ENCODE data around the gene PPL.
"Not testable (repeated sequence)": the region's sequence is repeated elsewhere in the genome, so short reads cannot be mapped to it uniquely, and the experiment has no call there.

Gene PPL

DNA sequence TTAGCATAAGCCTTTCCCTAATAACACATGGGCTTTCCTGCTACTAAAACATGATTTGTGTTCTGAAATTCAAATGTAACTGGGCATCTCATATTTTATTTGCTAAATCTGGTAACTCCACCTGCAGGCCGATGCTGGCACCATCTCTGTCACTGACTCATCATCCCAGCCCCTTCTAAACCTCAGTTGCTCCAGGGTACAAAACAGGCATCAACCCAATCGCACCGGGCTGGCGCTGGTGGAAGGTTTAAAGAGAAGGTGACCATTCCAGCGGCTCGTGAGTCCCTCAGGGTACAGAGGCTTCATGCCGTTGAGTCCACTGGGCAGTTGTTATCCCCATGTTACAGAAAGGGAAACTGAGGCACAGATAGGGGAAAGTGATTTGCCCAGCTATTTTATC is 27.1 kb downstream of the PPL start:
- DNase-seq (ENCODE audit: low spot score), result no peak

DNA sequence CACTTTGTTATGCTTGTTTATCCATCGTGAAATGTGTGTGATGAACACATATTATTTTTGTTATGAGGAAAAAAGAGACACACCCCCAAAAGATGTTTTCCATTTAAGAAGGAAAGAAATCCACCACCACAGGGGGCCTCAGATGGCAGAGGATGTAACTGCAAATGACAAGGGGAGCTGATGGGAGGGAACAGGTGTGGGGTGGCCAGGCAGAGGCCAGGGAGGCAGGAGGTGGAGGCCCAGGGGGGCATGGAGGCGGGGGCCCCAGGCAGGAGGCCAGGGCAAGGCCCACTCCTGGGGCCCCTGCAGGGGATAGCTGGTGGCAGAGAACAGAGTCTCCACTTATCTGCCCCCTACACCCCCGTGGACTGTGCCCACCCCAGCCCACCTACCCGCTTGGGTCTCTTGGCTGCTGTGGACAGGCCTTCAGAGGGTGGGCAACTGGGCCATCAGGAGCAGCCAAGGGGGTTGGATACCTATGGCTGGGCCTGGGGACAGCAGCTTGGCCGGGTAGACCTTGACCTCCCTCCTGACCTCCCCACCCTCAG is 28.0 kb downstream of the PPL start:
- DNase-seq (ENCODE audit: low spot score), result no peak

DNA sequence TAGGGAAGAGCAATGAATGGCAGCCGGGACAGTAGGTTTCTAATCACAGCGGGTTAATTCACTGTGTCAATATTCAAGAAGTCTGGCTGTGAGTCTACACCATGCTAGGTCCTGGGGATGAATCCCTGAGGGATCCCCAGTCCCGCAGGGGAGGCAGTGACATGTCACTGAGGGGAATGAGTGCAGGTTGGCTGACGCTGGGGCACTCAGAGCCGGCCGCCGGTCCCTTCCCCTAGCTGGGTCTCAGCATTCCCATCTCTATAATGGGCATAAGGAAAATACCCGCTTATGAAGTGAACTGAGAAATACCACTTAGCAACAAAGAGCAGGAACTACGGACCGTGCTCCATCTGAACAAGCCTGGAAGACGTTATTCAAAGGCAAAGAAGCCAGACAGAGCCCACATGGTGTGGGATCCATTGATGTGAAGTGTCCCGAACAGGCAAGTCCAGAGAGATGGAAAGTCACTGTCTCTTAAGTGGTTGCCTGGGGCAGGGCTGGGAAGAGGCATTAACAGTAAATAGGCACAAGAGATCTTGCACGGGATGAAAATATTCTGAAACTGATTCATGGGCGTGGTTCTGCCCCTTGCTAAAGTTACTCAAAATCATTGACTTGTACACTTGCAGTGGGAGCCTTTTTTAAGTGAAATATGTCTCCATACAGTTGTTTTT is 31.9 kb downstream of the PPL start:
- DNase-seq (ENCODE audit: low spot score), result no peak

DNA sequence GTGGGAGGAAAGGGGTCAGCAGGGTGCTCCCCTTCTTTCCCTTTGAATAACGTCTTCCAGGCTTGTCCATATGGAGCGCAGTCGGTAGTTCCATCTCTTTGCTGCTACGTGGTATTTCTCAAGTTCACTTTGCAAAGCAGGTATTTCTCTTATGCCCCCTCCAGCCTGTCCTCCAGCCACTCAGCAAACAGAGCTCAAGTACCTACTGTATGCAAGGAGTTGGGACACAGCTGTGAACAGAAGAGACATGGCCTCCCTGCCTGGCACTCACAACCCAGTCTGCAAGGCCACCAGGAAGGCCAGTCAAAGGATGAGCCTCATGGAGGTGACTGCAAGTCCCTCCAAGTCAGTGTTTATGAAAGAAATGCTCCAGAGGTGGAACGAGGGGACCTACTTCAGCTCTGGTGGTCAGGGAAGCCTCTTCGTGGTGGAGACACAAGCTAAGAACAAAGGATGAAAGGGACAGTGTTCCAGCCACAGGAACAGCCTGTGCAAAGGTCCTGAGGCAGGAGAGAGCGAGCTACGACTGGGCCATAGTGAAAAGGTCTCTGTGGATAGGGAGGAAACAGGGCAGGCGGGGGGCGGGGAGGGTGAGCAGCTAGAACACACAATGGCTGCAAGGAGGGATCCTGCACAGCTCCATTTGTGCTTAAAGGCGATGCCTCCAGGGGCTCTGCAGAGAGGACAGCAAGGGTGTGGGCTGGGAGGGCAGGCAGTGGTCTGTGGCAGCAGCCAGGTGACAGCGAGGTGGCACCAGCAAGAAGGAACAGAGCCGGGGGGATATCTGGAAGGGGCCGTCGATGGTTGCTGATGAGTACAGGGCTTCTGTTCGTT is 32.6 kb downstream of the PPL start:
- no peak for DNase-seq (ENCODE audit: low spot score)

DNA sequence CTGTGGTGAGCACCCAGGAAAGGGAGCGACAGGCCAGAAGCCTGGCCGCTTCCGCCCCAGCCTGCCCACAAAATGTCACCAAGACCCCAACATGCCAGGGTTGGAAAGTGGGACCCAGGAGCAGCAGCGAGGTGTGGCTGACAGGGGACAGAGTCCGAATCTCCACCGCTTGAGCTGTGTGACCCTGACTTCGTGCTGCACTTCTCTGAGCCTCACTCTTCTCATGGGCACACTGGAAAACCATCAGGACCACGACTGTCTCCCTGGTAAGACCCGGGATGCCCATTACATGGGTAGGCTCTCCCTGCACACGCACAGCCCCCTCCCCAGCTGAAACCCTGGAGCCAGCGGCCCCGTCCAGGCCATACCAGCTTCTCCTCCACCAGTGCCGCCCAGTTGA is 34.9 kb downstream of the PPL start:
- DNase-seq (ENCODE audit: low spot score), result no peak

DNA sequence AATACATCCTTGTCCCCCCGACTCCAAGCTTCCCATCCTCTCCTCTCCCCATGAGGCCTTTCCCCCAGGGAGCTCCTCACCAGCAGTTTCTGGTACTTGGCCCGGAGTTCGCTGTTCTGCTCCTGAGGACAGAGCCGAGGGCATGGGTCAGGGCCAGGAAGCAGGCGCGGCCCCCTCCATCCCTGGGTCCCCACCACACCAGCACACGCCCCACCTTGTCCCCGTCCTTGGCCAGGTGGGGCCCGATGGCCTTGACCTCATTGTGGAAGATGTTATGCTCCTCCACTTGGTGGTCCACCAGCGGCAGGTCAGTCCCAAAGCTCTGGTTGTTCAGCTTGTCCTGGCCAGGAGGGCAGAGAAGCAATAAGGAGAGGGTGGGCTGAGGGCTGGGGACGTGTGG is 36.2 kb downstream of the PPL start:
- DNase-seq (ENCODE audit: low spot score), result no peak

DNA sequence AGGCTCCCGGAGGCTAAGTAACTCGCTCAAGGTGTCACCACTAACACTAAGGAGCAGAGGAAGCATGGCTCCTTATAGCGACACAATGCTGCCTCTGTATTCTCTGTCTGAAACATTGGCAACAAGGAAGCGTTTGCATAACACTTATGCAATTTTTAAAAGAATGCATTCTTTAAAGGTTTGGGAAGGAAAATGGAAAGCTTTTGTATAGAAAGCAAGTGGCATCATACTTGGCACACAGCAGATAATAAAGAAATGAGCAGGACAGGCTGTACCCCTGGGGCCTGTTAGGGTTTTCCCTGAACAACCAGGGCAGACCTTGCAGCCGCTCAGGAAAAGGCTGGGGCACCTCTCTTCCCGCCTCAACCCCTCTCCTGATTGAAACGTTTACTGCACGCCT is 36.9 kb downstream of the PPL start:
- DNase-seq (ENCODE audit: low spot score), result no peak

DNA sequence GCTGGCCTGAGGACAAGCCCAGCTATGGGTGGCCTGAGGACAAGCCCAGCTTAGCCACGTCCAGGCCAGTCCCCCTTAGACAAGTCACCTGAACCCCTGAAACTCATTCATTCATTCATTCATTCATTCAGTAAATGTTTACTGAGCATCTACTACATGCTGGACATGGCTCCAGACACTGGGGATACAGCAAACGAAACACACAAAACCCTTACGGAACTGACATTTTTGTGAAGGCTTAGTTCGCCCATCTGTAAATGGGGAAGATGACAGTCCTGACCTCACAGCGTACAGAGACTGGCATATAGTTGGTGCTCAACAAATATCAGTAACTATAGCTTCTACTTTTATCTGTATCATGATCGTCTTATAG is 37.5 kb downstream of the PPL start:
- no peak for DNase-seq (ENCODE audit: low spot score)

DNA sequence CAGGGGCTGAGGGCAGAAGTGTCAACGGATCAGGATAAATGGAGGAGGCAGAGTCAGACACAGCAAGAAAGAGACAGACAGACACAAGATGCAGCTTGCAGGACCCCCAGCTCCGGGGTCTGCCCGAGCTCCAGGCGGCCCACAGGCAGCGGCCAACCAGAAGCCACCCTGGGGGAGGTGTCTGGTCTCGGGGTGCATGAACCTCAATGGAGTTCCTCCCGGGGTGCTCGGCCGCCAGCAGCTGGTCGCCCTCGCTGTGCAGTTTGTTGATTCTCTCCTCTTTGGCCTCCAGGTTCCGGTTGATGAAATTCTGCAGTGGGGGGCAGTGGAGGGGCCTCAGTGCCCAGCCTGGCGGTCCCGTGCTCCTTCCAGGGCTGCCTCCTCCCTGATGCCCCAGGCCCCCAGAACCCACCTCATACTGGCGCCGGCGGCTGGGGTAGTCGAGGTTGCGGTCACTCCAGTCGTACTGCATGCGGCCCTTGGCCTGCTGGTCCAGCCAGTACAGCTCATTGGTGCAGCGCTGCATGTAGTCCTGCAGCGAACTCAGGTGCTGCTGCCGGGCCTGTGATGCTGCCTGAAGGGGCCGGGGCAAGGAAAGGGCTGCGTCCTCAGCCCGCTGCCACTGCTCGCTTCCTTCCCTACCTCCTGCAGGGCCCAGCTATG is 38.0 kb downstream of the PPL start:
- no peak for DNase-seq (ENCODE audit: low spot score)

DNA sequence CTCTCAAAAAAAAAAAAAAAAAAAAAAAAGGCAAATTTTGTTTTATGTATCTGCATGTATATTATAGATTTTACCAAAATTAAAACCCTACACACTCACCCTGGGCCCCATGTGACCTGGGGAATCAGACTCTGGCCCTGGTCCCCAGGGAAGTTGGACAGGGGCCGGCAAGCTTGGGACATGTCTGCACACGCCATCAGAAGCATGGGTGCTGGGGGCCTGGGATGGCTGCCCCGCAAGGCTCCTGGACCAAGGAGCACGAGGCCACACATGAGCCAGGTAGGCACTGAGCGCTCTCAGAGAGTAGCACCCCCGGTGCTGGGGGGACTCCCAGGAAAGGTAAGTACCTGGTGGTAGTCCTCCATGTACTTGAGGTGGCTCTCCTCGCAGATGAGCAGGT is 39.6 kb downstream of the PPL start:
- DNase-seq (ENCODE audit: low spot score), result no peak

DNA sequence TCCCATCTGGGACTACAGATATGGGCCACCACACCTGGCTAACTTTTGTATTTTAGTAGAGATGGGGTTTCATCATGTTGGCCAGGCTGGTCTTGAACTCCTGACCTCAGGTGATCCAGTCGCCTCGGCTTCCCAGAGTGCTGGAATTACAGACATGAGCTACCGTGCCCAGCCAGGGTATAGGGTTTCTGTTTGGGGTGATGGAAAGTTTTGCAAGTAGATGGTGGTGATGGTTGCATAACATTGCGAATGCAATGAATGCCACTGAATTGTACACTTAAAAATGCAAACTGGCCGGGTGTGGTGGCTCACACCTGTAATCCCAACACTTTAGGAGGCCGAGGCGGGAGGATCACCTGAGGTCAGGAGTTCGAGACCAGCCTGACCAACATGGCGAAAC is 40.2 kb downstream of the PPL start:
- not testable (repeated sequence) for DNase-seq (ENCODE audit: low spot score)

DNA sequence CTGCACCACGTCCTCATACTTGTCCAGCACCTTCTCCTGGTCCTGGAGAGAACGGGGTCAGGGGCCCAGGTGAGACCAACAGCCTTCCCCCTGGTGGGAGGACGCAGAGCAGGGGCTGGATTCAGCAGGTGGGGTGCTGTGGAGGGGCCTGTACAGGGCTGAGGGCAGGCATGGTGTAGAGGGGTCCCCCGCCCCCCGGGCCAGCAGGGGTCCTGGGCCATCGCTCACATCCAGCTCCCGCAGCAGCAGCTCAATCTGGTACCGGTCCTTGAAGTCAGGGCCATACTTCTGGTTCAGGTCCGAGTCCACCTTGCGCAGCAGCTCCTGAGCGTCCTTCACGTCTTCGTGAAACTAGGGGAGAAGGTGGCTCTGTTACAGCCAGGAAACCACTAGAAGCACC is 41.6 kb downstream of the PPL start:
- DNase-seq (ENCODE audit: low spot score), result no peak

DNA sequence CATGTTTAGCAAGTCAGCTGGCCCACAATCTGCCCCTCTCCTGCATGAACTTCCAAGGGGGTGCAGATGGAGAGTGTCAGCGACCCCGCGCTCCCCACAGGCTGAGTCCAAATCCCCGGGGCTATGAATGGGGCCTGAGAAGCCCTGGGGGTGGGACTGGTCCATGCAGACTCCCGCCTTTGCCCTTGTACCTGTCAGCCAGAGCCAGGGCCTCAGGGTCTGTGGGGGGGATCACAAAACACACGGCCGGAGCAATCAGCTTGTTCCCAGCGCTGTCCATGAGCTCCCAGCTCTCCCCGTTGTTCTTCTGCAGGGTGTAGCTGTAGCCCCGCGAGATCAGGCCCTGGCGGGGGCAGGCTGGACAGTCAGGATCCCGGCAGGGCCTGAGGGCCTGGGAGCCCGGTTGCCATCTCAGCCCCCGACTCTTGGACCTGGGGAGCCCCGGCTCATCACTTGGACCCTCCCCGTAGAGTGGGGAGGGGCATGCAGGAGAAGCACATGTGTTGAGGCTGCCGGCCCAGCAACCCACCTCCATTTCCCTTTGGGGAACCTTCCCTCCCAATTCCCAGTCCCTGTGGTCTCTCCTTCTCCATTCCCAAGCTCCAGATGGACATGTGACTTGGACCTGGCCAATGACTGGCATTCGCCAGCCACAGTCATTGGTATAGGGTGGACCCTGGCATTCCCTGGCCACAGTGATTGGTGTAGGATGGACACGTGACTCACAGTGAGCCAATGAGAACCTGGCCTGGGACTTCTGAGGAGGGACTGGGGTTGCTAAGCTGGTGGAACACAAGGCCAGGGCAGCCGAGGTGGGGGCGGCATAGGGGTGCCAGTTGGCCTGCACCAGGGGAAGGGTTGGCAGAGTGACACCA is 42.4 kb downstream of the PPL start:
- no peak for DNase-seq (ENCODE audit: low spot score)

DNA sequence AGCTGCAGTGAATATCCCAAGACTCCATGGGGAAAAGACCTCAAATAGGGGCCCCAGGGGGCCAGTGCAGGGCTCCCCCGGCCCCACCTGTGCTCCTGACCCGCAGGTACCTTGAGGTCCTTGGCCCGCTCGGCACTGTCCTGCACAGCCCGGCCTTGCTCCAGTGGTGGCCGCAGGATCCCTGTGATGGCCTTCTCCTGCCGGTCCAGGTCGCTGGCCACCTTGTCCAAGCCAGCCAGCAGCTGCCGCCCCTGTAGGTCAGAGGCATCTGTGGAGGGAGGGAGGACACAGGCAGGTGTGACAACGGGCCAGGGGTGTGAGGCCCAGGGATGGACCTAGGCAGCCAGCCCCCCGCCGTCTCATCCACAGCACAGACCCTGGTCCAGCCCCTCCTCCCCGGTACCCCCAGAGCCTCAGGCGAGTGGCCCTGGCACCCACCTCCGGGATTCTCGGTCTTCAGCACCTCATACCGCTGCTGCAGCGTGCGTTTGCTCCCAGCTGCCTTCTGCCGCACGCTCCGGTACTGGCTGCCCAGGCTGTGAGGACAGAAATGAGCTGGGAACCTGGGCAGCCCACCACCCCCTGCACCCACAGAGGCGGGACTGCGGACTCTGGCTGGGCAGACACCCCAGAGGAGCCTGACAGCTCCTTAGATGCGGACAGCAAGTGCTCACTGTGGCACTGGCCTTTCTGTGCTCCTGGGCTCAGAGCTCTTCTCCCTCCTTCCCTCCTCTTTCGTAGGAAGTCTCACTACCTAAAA is 43.7 kb downstream of the PPL start:
- no peak for DNase-seq (ENCODE audit: low spot score)

DNA sequence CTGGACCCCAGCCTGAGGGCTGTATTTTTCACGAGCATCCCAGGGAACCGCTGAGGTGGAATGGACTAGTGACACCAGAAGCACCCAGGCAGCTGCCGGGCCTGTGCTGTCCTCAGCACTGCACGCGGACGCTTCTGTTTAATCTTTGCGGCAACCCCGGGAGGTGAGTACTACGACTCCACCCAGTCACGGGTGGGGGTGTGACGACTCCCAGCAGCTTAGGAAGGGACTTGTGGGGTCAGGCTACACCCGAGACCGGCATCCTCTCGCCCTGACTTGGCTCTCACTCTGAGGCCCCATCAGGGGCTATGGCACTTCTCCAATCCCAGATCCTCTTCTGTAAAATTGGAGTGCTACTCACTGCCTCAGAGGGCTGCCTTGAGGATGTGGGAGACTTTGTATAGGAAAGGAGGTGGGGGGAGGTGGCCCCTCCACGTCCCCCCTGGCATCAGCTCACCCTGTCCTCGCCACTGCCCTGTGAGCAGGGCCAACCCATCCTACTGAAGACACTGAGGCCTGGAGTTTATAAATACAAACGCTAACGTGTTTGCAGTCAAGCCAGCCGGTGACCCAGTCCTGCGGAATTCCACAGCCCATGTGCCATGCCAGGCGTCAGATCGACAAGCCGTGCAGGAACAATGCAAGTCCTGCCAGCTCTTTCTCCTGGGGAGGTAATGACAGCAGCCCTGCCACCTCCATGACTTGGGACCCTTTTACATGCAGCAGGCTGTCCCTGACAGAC is 44.4 kb downstream of the PPL start:
- DNase-seq (ENCODE audit: low spot score), result no peak

DNA sequence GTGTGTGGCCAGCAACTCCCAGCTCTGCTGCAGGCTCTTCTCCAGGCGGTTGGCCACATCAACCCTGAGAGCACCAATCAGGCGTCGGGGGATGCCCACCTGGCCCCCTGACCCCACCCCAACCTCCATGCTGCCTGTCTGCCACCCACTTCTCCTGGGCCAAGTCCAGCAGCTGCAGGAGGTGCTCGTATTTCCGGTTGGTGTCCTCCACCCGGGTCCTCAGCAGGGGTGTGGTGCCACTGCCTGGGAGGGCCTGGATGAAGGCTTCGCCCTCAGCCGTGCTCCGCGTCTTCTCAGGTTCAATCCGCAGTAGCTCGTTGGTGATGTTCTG is 45.1 kb downstream of the PPL start:
- DNase-seq (ENCODE audit: low spot score), result no peak

DNA sequence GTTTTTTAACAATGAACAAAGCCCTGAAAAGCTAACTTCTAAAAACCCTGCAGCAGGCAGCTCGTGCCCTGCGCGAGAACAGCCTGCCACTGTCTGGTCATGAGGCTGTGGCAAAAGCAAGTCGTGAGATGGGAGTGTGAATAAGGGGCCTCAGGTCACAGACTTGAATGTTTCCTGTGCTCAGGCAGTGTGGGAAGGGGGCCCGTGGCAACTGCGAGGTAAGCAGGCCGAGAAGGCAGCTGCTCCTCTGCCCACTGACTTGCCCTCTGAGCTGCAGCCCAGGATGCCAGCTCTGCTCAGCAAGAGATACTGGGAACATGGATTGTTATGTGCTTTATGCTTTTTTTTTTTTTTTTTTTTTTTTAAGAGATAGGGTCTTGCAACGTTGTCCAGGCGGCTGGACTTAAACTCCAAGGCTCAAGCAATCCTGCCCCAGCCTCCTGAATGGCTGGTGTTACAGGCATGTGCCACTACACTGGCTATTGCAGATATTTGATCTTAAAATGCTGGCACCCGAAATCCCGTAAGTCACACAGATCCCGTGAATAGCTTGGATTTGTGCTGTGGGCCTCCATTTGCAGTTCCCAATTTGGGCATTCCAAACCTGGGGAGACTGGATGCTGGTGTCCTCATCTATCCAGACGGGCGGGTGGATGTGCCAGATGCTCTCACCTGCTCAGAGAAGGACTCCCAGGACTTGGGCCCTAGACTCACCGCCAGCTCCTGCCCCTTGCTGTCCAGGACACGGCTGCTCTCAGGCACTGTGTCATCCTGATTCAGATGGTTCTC is 45.7 kb downstream of the PPL start:
- DNase-seq (ENCODE audit: low spot score), result no peak

DNA sequence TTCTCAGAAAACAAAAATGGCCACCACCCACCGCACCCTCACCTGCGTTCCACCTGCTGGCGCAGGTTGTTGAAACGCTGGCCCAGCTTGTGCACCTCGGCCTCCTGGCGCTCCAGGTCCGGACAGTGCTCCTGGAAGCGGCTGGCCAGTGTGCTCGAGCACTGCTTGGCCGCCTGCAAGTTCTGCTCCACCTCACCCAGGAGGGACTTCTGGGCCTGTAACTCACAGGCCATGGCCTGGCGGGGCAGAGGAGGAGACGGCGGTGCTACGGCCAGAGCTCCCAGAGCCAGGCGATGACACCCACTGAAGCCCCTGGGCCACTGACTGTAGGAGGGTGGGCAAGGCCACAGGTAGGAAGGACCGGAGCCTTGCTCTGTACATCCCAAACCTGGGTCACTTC is 46.3 kb downstream of the PPL start:
- DNase-seq (ENCODE audit: low spot score), result no peak

DNA sequence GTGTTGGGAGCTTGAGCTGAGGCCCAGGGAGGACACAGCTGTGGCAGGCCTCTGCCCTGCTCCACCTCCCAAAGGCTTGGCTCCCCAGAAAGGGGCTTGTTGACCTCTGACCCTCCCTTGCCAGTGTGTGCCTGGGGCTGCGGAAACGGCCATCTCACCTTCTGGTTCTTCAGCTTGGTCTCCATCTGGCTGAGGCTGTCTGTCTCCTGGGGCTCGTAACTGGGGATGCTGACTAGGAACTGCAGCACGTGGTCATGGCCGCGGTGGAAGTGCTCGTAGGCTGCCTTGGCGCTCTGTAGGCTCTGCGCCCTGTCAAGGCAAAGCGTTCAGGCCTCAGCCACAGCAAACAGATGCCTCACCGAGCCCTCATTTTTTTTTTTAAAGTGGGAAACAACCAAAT is 46.9 kb downstream of the PPL start:
- DNase-seq (ENCODE audit: low spot score), result no peak

Data from hematopoietic multipotent progenitor cell treated with erythropoietin and hydrocortisone succinate and interleukin-3 and kit ligand, for 15 days (in vitro differentiated cells).